Esophagus squamous epithelium (tissue), 5 donors: Measurements from ENCODE around the gene CDKN2B-AS1. TPM values are rescaled to one million over a fixed set of nuclear protein-coding genes. Genes with fewer than 3 reads are reported as not detected.
A peak's percentile ranks its signal among the peaks of the same experiment; 100 is the strongest.

Source experiments
- DNase-seq: peaks from one replicate; lab custom pipeline; 2025; lab: John Stamatoyannopoulos, UW
- H3K27ac ChIP-seq, 4 donors: fragments of 200-600 bp; sonication (generic); one replicate each; pipeline ENCODE4 v1.5.1; 2016 to 2019; ENCODE audit warnings: mild to moderate bottlenecking in 1 of 4
- H3K27me3 ChIP-seq, 4 donors: fragments of 200-600 bp; sonication (generic); 1 replicate in 3 of 4; 2 replicates in 1 of 4; pipeline versions ENCODE4 v1.5.1 to v1.6.0; 2017 to 2021; ENCODE audit warnings: antibody characterized with exemption in 1 of 4
- H3K36me3 ChIP-seq, 3 donors: fragments of 200-600 bp; sonication (generic); one replicate each; pipeline ENCODE4 v1.5.1; 2016 to 2019
- H3K4me1 ChIP-seq, 3 donors: fragments of 200-600 bp; sonication (generic); one replicate each; pipeline ENCODE4 v1.5.1; 2017 to 2019
- H3K4me3 ChIP-seq, 4 donors: fragments of 200-600 bp; sonication (generic); 1 replicate in 3 of 4; 2 replicates in 1 of 4; pipeline ENCODE4 v1.5.1; 2016 to 2019; ENCODE audit warnings: mild to moderate bottlenecking in 2 of 4, moderate library complexity in 1 of 4
- H3K9me3 ChIP-seq, 3 donors: fragments of 200-600 bp; sonication (generic); one replicate each; pipeline ENCODE4 v1.5.1; 2016 to 2019
- CTCF ChIP-seq, 6 experiments: fragments of 450-650 bp in 4 of 6; fragments of 200-600 bp in 2 of 6; sonication (generic) in 2 of 6; IDR thresholded peaks; one replicate each; pipeline ENCODE4 v1.5.1; 2016 to 2019; ENCODE audit warnings: antibody characterized with exemption in 6 of 6, mild to moderate bottlenecking in 4 of 6, moderate library complexity in 4 of 6
- POLR2A ChIP-seq, 4 donors: fragments of 450-650 bp; IDR thresholded peaks; one replicate each; pipeline ENCODE4 v1.6.1; 2017; ENCODE audit warnings: antibody characterized with exemption in 4 of 4, mild to moderate bottlenecking in 4 of 4, moderate library complexity in 3 of 4
- WGBS, 2 donors: methylation state at CpG; one replicate each; pipeline ENCODE4 v1.1.5; 2018; 5-methylcytosine and 5-hydroxymethylcytosine counted together
- intact Hi-C: fragments of 100-400 bp; cut with DNase I; formaldehyde crosslinking; loops from one replicate; pipeline ENCODE4 v1.15.0; 2022
- total RNA-seq, 4 donors: library from RNA; depleted of rRNA; stranded (reverse); fragments of >200 nt; gene quantifications; one replicate each; pipeline ENCODE4 v1.1.0, GENCODE V29; 2016
- donor health status: DM: yes; HTN: yes; CAD: no.

Gene CDKN2B-AS1
- total RNA-seq, 4 donors from 2014 or later: 0.48 to 1.7 (median 0.80) TPM

GRCh38 chr9:21968331-21969010 lies 26.1 kb upstream of the CDKN2B-AS1 start:
- Histone ChIP-seq H3K36me3 (no peaks in the 10 kb centered on the region), H3K27me3 (peaks cover 16 to 100% (median 76%) of the 10 kb centered on the region in 4 donors), H3K4me3 (peak overlapping the region in 1 of 4 donors; percentile 1), H3K4me1 (peaks cover 14 to 47% (median 21%) of the 10 kb centered on the region in 3 donors), H3K9me3 (peaks cover 0 to under 1% (median 0%) of the 10 kb centered on the region in 3 donors), H3K27ac (no peak overlapping the region)
- intact Hi-C loops: no loop called here
- TF ChIP-seq POLR2A (IDR thresholded peaks at IDR 0.05) (no peak), CTCF (IDR thresholded peaks at IDR 0.05) (no peak)
- no peak for DNase-seq
- 14 to 19% methylated on average over 22 to 35 of the region's 41 CpGs for WGBS, 2 donors

DNA sequence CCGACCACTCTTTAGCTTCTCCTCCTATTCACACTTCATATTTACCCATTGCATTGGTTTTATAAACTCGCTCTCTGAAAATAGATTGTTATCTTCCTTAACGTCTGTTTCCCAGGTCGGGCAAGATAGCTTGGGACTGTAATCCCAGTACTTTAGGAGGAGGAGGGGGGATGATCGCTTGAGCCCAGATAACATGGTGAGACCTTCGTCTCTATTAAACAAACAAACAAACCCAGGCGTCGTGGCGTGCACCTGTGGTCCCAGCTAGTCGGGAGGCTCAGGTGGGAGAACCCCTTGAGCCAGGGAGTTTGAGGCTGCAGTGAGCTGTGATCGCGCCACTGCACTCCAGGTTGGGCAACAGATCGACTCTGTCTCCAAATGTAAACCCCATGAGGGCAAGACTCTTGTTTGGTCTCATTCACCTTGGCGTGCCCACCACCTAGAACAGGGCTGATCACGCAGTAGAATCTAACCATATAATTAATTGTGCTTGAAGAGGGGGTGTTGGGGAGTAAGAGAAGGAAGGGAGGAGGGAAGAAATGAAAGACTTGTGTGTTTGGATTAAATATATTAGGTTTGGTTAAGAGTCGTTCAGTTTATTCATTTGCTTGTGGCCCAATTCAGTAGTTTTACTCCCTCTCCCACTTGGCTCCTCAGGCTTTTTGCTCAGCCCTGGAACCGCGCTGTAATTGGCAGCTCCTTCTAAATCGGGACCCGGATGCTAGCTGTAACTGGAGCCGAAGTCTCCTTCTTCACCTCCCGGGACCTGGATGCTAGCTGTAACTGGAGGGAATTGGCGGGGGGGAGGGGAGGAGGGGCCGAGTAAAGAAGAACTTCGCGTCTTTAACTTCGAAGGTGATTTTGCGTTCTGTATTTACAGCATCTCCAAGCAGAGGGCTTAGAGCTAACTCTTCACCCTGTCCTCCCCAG lies 25.3 kb upstream of the CDKN2B-AS1 start:
- DNase-seq: no peak
- H3K27ac ChIP-seq: no peak overlapping the region
- H3K4me3 ChIP-seq: peak overlapping the region in 1 of 4 donors; percentile 1
- no peak for TF ChIP-seq CTCF (IDR thresholded peaks at IDR 0.05)
- TF ChIP-seq POLR2A (IDR thresholded peaks at IDR 0.05): no peak
- no peaks in the 10 kb centered on the region for H3K9me3 ChIP-seq
- peaks cover 15 to 54% (median 21%) of the 10 kb centered on the region in 3 donors for H3K4me1 ChIP-seq
- H3K36me3 ChIP-seq: no peaks in the 10 kb centered on the region
- intact Hi-C loops: no loop called here
- H3K27me3 ChIP-seq: peaks cover 16 to 100% (median 83%) of the 10 kb centered on the region in 4 donors
- 16 to 18% methylated on average over 21 to 24 of the region's 28 CpGs for WGBS, 2 donors

- Histone ChIP-seq H3K27me3 (peaks cover 16 to 100% (median 84%) of the 10 kb centered on the region in 4 donors), H3K9me3 (no peaks in the 10 kb centered on the region), H3K27ac (no peak overlapping the region), H3K4me3 (no peak overlapping the region), H3K36me3 (no peaks in the 10 kb centered on the region), H3K4me1 (peaks cover 16 to 56% (median 26%) of the 10 kb centered on the region in 3 donors)
- DNase-seq: no peak
- 30 to 34% methylated on average over 19 to 24 of the region's 24 CpGs for whole genome bisulfite sequencing, 2 donors
- no peak for TF ChIP-seq CTCF (IDR thresholded peaks at IDR 0.05)
- no peak for TF ChIP-seq POLR2A (IDR thresholded peaks at IDR 0.05)
- intact Hi-C loops: no loop called here
These were observed 24.4 kb upstream of the CDKN2B-AS1 start for GRCh38 chr9:21969951-21970799.

- no peak for TF ChIP-seq POLR2A (IDR thresholded peaks at IDR 0.05)
- no peak for TF ChIP-seq CTCF (IDR thresholded peaks at IDR 0.05)
- Histone ChIP-seq H3K27ac (no peak overlapping the region), H3K27me3 (peaks cover 16 to 100% (median 81%) of the 10 kb centered on the region in 4 donors), H3K9me3 (no peaks in the 10 kb centered on the region), H3K4me1 (peaks cover 9 to 55% (median 21%) of the 10 kb centered on the region in 3 donors), H3K36me3 (no peaks in the 10 kb centered on the region), H3K4me3 (no peak overlapping the region)
- DNase-seq: no peak
- intact Hi-C loops: no loop called here
- WGBS, 2 donors: 19 to 29% methylated on average over 11 to 25 of the region's 45 CpGs
These were observed 23.6 kb upstream of the CDKN2B-AS1 start for GRCh38 chr9:21970800-21971640.
